ENCODE data around the gene FRMD4A.
A peak's percentile ranks its signal among the peaks of the same experiment; 100 is the strongest.

The FRMD4A gene

GRCh38 chr10:13862546-13863233 lies 468.0 kb downstream of the FRMD4A start:
- Mint-ChIP-seq H3K4me1 (peaks cover 2% of the 10 kb centered on the region), H3K4me3 (no peak overlapping the region), H3K9me3 (no peaks in the 10 kb centered on the region), H3K27me3 (peaks cover 3% of the 10 kb centered on the region), H3K36me3 (no peaks in the 10 kb centered on the region), H3K27ac (no peak overlapping the region)
- CTCF ChIA-PET: no interaction called here
- no peak for DNase-seq

DNA sequence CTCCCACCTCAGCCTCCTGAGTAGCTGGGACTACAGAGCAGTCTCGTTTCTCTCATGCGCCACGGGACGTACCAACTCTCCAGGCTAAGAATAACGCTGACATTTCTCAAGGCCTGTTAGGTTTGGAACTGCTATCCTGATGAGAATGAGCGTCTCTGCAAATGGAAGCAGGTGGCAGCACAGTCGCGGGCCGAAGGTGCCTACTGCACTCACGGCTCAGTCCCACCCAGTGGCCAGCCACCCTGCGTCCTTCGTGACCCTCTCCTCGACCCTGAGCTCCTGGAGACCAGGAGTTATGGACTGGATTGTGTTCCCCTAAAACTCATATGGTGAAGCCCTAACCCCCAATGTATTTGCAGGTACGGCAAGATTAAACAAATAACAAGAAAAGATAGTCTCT lies 469.8 kb downstream of the FRMD4A start:
- Mint-ChIP-seq H3K27ac (no peak overlapping the region), H3K4me3 (no peak overlapping the region), H3K27me3 (no peaks in the 10 kb centered on the region), H3K9me3 (no peaks in the 10 kb centered on the region), H3K4me1 (peaks cover 2% of the 10 kb centered on the region), H3K36me3 (no peaks in the 10 kb centered on the region)
- DNase-seq: no peak
- CTCF ChIA-PET: no interaction called here

- no peaks in the 10 kb centered on the region for H3K27me3 Mint-ChIP-seq
- no peak overlapping the region for H3K27ac Mint-ChIP-seq
- CTCF ChIA-PET: no interaction called here
- no peaks in the 10 kb centered on the region for H3K9me3 Mint-ChIP-seq
- no peak overlapping the region for H3K4me3 Mint-ChIP-seq
- DNase-seq: no peak
- H3K36me3 Mint-ChIP-seq: no peaks in the 10 kb centered on the region
- peaks cover 2% of the 10 kb centered on the region for H3K4me1 Mint-ChIP-seq
Observed at GRCh38 chr10:13859979-13860654, 470.6 kb downstream of the FRMD4A start.

- CTCF ChIA-PET: no interaction called here
- peaks cover 2% of the 10 kb centered on the region for H3K4me1 Mint-ChIP-seq
- no peaks in the 10 kb centered on the region for H3K27me3 Mint-ChIP-seq
- DNase-seq: no peak
- H3K36me3 Mint-ChIP-seq: no peaks in the 10 kb centered on the region
- no peak overlapping the region for H3K4me3 Mint-ChIP-seq
- H3K9me3 Mint-ChIP-seq: no peaks in the 10 kb centered on the region
- no peak overlapping the region for H3K27ac Mint-ChIP-seq
Observed at GRCh38 chr10:13858709-13859108, 472.0 kb downstream of the FRMD4A start.

- H3K27me3 Mint-ChIP-seq: peaks cover 5% of the 10 kb centered on the region
- no peak overlapping the region for H3K27ac Mint-ChIP-seq
- H3K4me3 Mint-ChIP-seq: no peak overlapping the region
- CTCF ChIA-PET: no interaction called here
- DNase-seq: no peak
- peaks cover 1% of the 10 kb centered on the region for H3K4me1 Mint-ChIP-seq
- no peaks in the 10 kb centered on the region for H3K9me3 Mint-ChIP-seq
- no peaks in the 10 kb centered on the region for H3K36me3 Mint-ChIP-seq
Observed at GRCh38 chr10:13857451-13857850, 473.3 kb downstream of the FRMD4A start.

DNA sequence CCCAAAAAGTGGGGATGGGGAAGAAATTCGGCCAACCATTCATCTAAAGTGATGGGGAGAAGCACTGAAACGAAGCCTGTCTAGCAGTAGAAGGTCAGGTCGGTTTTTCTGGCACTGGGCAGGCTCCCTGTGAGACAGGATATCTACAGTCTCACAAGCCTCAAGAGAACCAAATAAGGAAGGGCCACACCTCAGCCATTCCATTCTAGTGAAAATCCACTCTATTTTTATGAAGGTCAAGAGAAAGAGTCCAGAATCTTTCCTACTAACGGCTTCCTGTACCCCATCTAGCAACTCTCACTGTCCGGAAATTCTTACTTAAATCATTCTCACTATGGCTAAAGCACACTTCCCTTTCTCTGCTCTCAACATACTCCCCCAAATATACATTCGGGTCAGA lies 476.9 kb downstream of the FRMD4A start:
- H3K36me3 Mint-ChIP-seq: no peaks in the 10 kb centered on the region
- H3K9me3 Mint-ChIP-seq: no peaks in the 10 kb centered on the region
- no peak overlapping the region for H3K4me3 Mint-ChIP-seq
- H3K27me3 Mint-ChIP-seq: peaks cover 5% of the 10 kb centered on the region
- CTCF ChIA-PET: no interaction called here
- H3K27ac Mint-ChIP-seq: no peak overlapping the region
- DNase-seq: no peak
- H3K4me1 Mint-ChIP-seq: no peaks in the 10 kb centered on the region

- CTCF ChIA-PET: no interaction called here
- DNase-seq: no peak
- Mint-ChIP-seq H3K4me1 (no peaks in the 10 kb centered on the region), H3K27ac (no peak overlapping the region), H3K27me3 (peaks cover 12% of the 10 kb centered on the region), H3K36me3 (no peaks in the 10 kb centered on the region), H3K9me3 (no peaks in the 10 kb centered on the region), H3K4me3 (no peak overlapping the region)
Observed at GRCh38 chr10:13852872-13853271, 477.9 kb downstream of the FRMD4A start.

- Mint-ChIP-seq H3K36me3 (no peaks in the 10 kb centered on the region), H3K4me3 (no peak overlapping the region), H3K27ac (no peak overlapping the region), H3K4me1 (peaks cover 6% of the 10 kb centered on the region), H3K9me3 (no peaks in the 10 kb centered on the region), H3K27me3 (peaks cover 18% of the 10 kb centered on the region)
- CTCF ChIA-PET: no interaction called here
- no peak for DNase-seq
Observed at GRCh38 chr10:13851906-13852305, 478.8 kb downstream of the FRMD4A start.

GRCh38 chr10:13848520-13849445 lies 481.9 kb downstream of the FRMD4A start:
- CTCF ChIA-PET: no interaction called here
- no peak for DNase-seq
- Mint-ChIP-seq H3K36me3 (no peaks in the 10 kb centered on the region), H3K4me1 (peaks cover 9% of the 10 kb centered on the region), H3K27ac (no peak overlapping the region), H3K4me3 (no peak overlapping the region), H3K9me3 (no peaks in the 10 kb centered on the region), H3K27me3 (peaks cover 23% of the 10 kb centered on the region)

DNA sequence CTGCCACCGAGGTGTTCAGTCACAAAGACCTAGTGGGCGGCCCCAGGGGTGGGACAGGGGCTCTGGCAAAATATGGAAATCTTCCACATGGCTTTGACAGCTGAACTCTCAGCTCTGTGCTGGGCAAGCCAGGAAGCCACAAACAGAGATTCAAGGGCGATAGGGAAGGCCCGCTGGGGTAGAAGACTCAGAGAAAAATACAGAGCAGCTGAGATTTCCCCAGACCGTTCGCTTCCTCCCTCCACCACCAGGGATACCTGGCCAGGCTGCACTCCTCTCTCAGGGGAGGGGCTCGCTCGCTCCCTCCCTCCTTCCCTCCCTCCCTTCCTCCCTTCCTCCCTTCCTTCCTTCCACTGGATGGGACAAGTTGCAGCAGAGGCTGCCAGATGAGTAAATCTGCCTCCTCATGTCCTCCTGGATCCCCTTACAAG lies 483.5 kb downstream of the FRMD4A start:
- H3K4me3 Mint-ChIP-seq: no peak overlapping the region
- H3K4me1 Mint-ChIP-seq: peaks cover 9% of the 10 kb centered on the region
- peaks cover under 1% of the 10 kb centered on the region for H3K9me3 Mint-ChIP-seq
- peaks cover 18% of the 10 kb centered on the region for H3K27me3 Mint-ChIP-seq
- CTCF ChIA-PET: no interaction called here
- peak; percentile 21 for DNase-seq
- H3K27ac Mint-ChIP-seq: no peak overlapping the region
- H3K36me3 Mint-ChIP-seq: no peaks in the 10 kb centered on the region

DNA sequence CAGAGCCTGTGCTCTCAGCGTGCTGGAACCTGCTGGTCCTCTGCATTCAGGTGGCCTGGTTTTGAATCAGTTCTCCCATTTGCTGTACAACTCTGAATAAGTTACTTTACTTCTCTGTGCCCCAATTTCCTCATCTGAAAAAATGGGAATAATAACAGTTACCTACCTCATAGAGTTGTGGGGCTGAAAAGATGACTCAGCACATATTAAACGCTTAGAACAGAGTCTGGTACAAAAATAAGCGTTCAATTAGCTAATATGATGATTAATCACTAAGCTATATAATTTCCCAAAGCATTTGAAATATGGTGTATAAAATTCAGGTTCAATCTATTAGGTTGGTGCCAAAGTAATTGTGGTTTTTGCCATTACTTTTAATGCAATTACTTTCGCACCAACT lies 484.8 kb downstream of the FRMD4A start:
- Mint-ChIP-seq H3K27me3 (peaks cover 18% of the 10 kb centered on the region), H3K4me1 (peaks cover 9% of the 10 kb centered on the region), H3K27ac (no peak overlapping the region), H3K9me3 (peaks cover 8% of the 10 kb centered on the region), H3K36me3 (no peaks in the 10 kb centered on the region), H3K4me3 (no peak overlapping the region)
- no peak for DNase-seq
- CTCF ChIA-PET: no interaction called here

DNA sequence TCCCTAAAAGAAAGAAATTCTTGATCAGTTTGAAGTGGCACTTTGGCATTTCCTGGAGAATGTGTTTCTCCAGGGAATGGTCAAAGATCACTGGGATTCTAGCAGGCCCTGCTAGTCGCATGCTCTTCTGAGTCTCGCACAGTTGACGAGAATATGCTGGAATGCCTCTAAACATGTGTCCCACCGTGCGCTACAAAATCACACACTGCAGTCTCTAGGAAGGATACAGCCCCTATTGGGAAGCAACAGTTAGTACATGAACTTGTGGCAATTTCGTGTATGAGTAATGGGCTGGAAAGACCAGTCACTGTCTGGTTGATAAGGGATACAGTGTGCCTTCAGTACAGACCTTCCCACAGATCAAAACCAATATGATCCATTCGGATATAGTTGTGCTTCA lies 486.1 kb downstream of the FRMD4A start:
- no peak for DNase-seq
- Mint-ChIP-seq H3K4me3 (no peak overlapping the region), H3K9me3 (peaks cover 11% of the 10 kb centered on the region), H3K27me3 (peaks cover 18% of the 10 kb centered on the region), H3K4me1 (peaks cover 9% of the 10 kb centered on the region), H3K27ac (no peak overlapping the region), H3K36me3 (no peaks in the 10 kb centered on the region)
- CTCF ChIA-PET: no interaction called here

DNA sequence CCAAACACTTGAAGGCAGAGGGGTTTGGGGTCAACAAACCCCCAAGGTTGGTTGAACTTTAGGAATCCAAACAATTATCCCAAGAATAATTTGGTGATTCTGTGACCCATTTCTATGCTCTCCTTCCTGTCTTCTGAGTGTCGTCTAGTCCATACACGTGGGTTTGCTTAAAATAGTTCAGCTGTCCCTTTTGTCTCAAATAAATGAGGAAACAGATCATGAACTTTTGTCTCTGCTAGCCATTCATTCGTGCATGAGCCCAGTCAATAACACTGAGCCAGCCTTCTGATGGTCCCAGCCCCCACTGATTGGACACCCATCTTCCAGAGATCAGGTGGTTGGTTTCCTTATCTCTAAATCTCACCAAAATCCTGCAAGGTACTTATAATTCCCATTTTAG lies 488.6 kb downstream of the FRMD4A start:
- DNase-seq: no peak
- Mint-ChIP-seq H3K9me3 (peaks cover 11% of the 10 kb centered on the region), H3K27ac (no peak overlapping the region), H3K36me3 (no peaks in the 10 kb centered on the region), H3K4me3 (no peak overlapping the region), H3K4me1 (peaks cover 5% of the 10 kb centered on the region), H3K27me3 (peaks cover 8% of the 10 kb centered on the region)
- CTCF ChIA-PET: no interaction called here

GRCh38 chr10:13840036-13840435 lies 490.7 kb downstream of the FRMD4A start:
- no peak overlapping the region for H3K27ac Mint-ChIP-seq

More at GRCh38 chr10:13840036-13840435, 490.7 kb downstream of the FRMD4A start:
- Mint-ChIP-seq H3K36me3 (no peaks in the 10 kb centered on the region), H3K27me3 (no peaks in the 10 kb centered on the region), H3K4me3 (no peak overlapping the region), H3K9me3 (peaks cover 11% of the 10 kb centered on the region), H3K4me1 (no peaks in the 10 kb centered on the region)
- CTCF ChIA-PET: no interaction called here
- DNase-seq: no peak
